Mononuclear cell (primary cell): ENCODE measurements around the gene GLCCI1. TPM values are rescaled to one million over a fixed set of nuclear protein-coding genes. Genes with fewer than 3 reads are reported as not detected.
"Not testable (repeated sequence)": the region's sequence is repeated elsewhere in the genome, so short reads cannot be mapped to it uniquely, and the experiment has no call there.

Experiments
- H3K27me3 ChIP-seq: 2 replicates; pipeline ENCODE4 v1.6.0; 2011; ENCODE audit warnings: low read length, control low read depth; ENCODE audit not compliant: insufficient read depth
- H3K4me1 ChIP-seq: 2 replicates; pipeline ENCODE4 v1.5.1; 2011; ENCODE audit warnings: mild to moderate bottlenecking, low read length, control low read depth; ENCODE audit not compliant: insufficient read depth
- H3K4me3 ChIP-seq: 2 replicates; pipeline ENCODE4 v1.5.1; 2011; ENCODE audit warnings: mild to moderate bottlenecking, low read length, moderate library complexity
- H3K9me3 ChIP-seq: 2 replicates; pipeline ENCODE4 v1.5.1; 2011; ENCODE audit warnings: low read depth, mild to moderate bottlenecking, control low read depth, low read length
- total RNA-seq: library from RNA; depleted of rRNA; stranded (reverse); fragments of >200 nt; gene quantifications from one replicate; pipeline ENCODE4 v1.2.3, GENCODE V29; 2012

The GLCCI1 gene
- total RNA-seq, 1 donor = 12.0 TPM

DNA sequence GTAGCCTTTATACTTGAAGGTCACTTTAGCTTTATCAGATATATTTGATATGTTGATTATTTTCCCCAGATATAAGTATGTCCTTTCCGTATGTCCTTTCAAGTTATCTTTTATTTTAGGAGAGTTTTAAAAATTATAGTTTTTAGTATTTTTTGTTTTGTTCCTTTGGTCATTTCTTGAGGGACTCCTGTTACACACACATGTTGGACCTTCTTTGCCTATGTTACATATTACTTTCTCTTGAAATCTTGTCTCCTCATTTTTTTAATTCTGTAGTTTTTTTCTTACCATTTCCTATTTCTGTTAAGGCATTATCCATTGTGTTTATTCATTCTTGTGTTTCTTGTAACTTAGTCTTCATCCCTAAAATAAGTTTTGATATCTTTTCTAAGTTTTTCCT is 23.9 kb downstream of the GLCCI1 start:
- H3K4me3 ChIP-seq = no peak overlapping the region
- peaks cover 15% of the 10 kb centered on the region for H3K9me3 ChIP-seq
- peaks cover 7% of the 10 kb centered on the region for H3K4me1 ChIP-seq
- H3K27me3 ChIP-seq = no peaks in the 10 kb centered on the region

DNA sequence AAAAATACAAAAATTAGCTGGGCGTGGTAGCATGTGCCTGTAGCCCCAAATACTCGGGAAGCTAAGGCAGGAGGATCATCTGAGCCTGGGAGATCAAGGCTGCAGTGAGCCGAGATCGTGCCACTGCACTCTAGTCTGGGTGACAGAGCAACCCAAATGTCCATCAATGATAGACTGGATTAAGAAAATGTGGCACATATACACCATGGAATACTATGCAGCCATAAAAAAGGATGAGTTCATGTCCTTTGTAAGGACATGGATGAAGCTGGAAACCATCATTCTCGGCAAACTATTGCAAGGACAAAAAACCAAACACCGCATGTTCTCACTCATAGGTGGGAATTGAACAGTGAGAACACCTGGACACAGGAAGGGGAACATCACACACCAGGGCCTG is 26.8 kb downstream of the GLCCI1 start:
- not testable (repeated sequence) for H3K4me1 ChIP-seq, H3K4me3 ChIP-seq, H3K27me3 ChIP-seq
- H3K9me3 ChIP-seq = peaks cover 15% of the 10 kb centered on the region

DNA sequence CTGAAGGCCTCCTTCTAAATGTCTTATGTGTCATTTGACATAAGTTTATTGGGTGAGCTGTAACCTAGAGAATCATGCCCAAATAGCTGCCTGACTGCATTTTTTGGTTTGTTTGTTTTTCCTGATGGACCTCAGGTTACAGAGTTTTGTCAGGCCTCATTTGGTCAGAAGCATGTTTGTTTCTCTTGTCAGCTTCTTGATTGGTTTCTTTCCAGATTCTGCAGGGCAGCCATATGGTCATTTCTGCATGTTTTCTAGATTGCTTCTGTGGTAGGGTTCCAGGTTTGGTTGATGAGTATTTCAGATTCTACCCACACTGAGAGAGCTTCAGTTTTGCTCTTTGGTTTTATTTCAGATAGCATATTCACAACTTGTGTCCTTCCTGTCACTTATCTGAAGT is 28.0 kb downstream of the GLCCI1 start:
- peaks cover 15% of the 10 kb centered on the region for H3K9me3 ChIP-seq
- H3K27me3 ChIP-seq = no peaks in the 10 kb centered on the region
- no peaks in the 10 kb centered on the region for H3K4me1 ChIP-seq
- H3K4me3 ChIP-seq = no peak overlapping the region

DNA sequence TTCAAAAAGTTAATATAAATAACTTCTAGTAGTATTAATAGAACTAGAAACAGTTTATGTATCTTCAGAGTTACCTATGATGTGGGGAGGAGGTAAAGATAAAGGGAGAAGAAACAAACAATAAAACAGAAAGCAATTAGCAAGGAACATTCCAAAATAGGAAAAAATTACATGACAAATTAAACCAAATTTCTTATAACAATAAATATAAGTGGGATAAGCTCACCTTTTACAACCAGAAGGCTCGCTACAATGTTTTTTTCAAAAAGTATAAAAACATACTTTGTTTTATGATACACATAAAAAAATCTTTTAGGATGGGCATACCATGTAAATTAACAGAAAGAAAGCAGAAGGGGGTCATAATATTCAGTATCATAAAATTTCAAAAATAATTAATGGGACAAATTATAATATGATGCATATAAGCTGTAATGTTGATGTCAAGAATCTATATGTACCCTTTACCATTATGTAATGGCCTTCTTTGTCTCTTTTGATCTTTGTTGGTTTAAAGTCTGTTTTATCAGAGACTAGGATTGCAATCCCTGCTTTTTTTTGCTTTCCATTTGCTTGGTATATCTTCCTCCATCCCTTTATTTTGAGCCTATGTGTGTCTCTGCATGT is 31.8 kb downstream of the GLCCI1 start:
- Histone ChIP-seq H3K27me3 (no peaks in the 10 kb centered on the region), H3K4me3 (no peak overlapping the region), H3K4me1 (no peaks in the 10 kb centered on the region), H3K9me3 (no peaks in the 10 kb centered on the region)

DNA sequence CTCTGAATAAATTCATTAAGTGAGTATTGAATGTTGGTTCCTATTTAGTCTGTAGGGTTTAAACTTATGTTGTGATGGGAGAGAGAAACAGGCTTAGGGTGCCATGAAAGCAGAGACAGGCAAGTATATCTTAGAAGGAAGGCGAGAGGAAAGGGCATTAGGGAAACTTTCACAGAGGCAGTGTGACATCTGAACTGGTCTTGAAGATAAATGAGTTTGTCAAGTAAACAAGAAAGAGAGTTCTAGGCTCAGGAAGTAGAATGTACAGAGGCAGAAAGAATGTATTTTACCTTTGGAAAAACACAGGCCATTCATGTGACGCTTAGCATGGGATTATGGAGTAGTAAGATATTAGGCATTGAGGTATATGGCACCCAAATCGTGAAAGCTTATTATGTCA is 34.5 kb downstream of the GLCCI1 start:
- no peaks in the 10 kb centered on the region for H3K27me3 ChIP-seq
- H3K9me3 ChIP-seq = no peaks in the 10 kb centered on the region
- no peaks in the 10 kb centered on the region for H3K4me1 ChIP-seq
- no peak overlapping the region for H3K4me3 ChIP-seq

DNA sequence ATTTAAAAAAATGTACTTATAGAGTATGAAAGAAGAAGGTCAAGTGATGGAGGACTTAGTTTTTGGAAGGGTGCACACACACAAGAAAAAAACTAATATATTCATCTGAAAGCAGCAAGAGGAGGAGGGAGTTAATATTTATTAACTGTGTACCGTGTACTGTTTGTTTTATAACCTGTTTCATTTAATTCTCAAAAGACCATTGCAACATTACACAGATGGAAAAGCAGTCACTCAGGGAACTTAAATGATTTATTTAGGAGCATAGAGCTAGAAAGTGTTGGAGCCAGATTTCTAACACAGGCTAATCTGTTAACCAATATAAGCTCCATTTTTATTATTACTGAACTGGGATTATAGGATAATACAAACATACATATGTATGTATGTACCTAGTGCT is 36.7 kb downstream of the GLCCI1 start:
- no peaks in the 10 kb centered on the region for H3K4me1 ChIP-seq
- no peaks in the 10 kb centered on the region for H3K27me3 ChIP-seq
- no peak overlapping the region for H3K4me3 ChIP-seq
- no peaks in the 10 kb centered on the region for H3K9me3 ChIP-seq

DNA sequence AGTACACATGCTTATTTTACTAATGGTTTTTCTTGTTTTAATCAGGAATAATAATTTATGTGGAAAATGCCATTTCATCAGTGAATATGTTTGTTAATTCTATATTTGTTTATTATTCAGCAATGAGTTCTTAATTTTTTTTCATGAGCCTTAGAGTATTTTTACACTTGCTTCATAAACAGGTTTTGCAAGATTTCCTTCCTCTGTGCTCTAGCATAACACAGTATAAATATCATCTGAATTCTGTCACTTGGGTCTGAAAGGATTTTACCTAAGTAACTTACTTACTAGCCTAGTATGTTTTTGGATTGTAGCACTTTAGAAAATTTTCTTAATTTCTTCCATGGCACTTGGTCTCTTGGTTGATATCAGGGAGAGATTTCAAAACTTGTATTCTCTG is 45.8 kb downstream of the GLCCI1 start:
- Histone ChIP-seq H3K9me3 (no peaks in the 10 kb centered on the region), H3K4me3 (no peak overlapping the region), H3K27me3 (no peaks in the 10 kb centered on the region), H3K4me1 (peaks cover 6% of the 10 kb centered on the region)

DNA sequence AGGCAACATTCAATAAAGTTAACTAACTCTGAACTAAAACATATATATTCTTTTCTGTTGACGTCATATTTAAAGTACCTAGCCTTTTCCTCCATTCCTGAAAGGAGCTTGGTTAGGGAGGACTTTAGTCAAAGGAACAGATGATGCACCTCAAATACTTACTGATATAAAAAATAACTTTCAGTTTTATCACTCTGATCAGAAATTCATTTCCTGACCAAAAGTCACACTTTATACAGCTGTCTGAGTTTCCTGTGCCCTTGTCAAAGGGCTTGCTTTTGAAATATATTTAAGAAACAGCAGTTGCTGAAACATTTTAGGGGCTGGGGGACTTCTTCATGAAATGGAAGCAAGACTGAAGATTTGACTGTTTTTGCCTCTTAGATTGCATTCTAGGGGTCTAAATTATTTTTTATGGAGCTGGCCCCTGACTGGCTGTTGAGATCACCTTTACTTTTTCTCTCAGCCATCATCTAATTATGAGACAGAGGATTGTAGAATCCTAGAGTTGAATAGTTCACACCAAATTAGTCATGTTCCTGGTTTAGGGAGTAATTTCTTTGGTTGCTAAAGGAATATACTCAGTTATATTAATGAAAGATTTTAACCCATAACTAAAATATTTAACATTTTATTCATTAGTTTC is 46.6 kb downstream of the GLCCI1 start:
- Histone ChIP-seq H3K9me3 (no peaks in the 10 kb centered on the region), H3K27me3 (no peaks in the 10 kb centered on the region), H3K4me3 (no peak overlapping the region), H3K4me1 (peaks cover 6% of the 10 kb centered on the region)

DNA sequence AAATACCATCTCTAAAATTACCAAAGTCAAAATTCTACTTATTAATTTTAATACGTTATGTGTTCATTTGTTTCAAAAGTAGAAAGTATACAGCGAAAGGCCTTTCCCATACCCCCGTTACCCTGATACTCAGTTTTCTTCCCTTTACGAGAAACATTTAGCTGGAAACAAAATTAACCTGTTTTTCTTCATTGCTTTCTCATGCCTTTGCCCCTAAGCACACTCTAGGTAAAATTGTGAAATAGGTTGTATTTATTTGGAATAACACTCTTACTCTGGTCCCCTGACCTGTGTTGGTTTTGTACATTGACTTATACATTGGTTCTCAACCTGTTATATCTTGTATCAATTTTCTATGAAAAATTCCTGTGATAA is 47.1 kb downstream of the GLCCI1 start:
- H3K27me3 ChIP-seq = no peaks in the 10 kb centered on the region
- peaks cover 6% of the 10 kb centered on the region for H3K4me1 ChIP-seq
- H3K9me3 ChIP-seq = no peaks in the 10 kb centered on the region
- no peak overlapping the region for H3K4me3 ChIP-seq

DNA sequence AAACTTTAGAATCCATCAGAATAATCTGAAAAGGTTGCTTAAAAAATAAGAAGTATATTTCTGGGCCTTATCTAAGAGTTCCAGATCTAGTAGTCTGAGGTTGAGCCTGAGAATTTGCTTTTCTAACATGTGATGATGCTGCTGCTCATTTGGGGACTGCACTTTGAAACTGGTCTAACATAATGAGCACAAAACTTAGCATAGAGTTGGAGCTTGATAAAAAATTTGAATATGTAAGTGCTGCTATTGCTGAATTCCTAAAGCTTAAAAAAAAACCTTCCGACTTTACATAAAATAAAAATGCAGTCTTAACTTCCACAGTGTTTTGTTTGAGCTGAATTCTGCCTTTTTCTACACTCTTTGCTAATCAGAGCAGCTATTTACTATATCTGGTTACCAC is 48.8 kb downstream of the GLCCI1 start:
- H3K4me1 ChIP-seq = peaks cover 6% of the 10 kb centered on the region
- no peaks in the 10 kb centered on the region for H3K9me3 ChIP-seq
- no peaks in the 10 kb centered on the region for H3K27me3 ChIP-seq
- H3K4me3 ChIP-seq = no peak overlapping the region

DNA sequence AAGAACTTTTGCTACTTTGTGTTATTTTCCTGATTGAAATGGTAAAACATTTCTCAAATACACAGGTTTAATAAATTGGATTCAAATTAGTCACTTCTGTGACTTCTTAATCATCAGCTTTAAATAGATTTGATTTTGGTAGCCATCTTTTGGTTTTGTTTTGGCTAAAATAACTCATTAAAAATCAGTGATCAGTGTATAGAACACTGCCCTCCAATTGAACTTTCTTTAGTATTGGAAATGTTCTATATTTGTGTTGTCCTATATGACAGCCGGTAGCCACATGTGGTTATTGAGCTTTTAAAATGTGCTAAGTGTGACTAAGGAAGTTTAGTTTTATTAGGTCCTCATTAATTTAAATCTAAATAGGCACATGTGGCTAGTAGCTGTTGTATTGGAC is 50.4 kb downstream of the GLCCI1 start:
- Histone ChIP-seq H3K27me3 (no peaks in the 10 kb centered on the region), H3K4me1 (peaks cover 3% of the 10 kb centered on the region), H3K4me3 (no peak overlapping the region), H3K9me3 (no peaks in the 10 kb centered on the region)

DNA sequence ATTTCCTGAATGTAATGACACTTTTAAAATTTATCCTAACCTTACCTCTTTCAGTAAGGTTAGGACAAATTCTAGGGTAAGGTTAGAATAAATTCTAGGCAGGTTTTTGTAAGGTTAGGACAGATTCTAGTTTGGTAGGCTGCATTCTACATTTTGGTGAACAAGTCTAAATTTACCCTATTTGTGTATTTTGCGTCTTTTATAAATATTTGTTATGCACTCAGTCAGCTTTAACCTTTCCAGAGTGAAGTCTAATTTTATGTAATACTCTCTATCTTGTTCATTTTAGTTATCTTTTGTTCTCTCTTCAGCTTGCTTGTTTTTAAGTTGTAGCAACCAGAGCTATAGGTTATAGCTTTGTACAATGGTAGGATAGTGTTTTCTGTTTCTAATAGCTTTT is 54.0 kb downstream of the GLCCI1 start:
- H3K9me3 ChIP-seq = peaks cover 9% of the 10 kb centered on the region
- no peaks in the 10 kb centered on the region for H3K27me3 ChIP-seq
- H3K4me1 ChIP-seq = no peaks in the 10 kb centered on the region
- H3K4me3 ChIP-seq = no peak overlapping the region

DNA sequence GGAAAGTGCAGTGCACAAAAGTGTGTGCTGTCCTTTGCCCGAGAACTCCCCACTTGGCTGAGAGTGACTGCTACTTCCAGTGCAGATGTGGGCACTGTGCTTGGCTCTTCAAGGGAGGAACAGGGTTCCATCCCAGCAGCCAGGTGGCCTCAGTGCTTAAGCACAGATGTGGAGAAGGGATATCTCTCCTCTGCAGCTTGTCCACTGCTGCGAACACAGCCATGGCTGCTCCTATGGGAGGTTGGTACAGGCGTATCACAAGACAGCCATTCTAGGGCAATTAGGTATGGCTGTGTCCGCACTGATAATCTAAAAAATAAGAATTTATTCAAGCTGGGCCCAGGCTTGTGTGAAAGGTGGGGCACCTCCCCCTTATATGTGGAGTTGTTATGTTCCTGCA is 66.6 kb downstream of the GLCCI1 start:
- Histone ChIP-seq H3K9me3 (no peaks in the 10 kb centered on the region), H3K27me3 (no peaks in the 10 kb centered on the region), H3K4me3 (no peak overlapping the region), H3K4me1 (peaks cover 8% of the 10 kb centered on the region)

DNA sequence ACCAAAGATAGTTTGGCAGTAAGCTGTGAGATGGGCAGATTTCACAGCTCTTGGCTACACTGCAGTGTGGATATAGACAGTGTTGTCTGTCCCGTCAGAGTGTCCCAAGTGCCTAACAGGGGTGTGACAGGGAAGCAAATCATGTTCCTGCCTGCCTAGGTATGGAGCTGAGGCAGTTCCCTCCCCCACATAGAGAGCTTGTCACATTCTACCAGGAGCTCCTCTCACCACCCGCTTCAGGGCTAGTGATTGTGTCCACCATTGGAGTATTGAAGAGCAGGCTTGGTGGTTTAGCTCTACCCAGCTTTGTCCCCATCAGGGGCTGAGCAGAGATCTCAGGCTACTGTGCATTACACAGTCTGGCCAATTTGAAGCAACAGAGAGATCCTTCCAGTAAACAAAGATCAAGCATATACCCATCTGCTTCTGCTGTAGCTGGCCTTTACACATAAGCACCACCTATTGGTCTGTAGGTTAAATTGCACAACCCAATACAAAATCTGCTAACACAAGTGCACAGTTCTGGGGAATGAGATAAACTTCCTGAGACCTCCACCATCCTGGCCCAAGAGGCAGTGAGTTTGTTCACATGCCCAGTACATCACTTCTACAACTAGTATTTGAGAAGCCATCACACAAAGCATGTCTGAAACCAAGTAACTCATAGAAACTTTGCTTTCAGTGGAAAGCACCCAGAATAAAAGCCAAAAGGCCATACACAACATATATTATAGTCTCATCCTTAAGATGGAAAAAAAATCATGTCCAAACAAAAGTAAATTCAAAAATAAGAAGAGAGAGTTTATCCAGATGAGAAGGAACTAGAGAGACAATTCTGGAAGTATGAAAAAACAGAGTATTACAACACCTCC is 67.3 kb downstream of the GLCCI1 start:
- no peaks in the 10 kb centered on the region for H3K9me3 ChIP-seq
- H3K4me3 ChIP-seq = no peak overlapping the region
- H3K4me1 ChIP-seq = peaks cover 8% of the 10 kb centered on the region
- H3K27me3 ChIP-seq = no peaks in the 10 kb centered on the region

DNA sequence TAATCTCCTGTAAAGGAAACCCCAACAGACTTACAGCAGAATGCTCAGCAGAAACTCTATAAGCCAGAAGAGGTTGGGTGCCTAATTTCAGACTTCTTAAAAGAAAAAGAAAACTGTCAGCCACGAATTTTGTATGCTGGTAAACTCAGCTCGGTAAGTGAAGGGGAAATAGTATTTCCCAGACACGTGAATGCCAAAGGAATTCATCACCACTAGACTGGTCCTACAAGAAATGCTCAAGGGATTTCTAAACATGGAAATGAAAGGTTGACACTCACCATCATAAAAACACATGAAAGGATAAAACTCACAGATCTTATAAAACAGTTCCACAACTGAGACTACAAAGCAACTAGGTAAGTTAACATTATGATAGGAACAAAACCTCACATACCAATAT is 68.6 kb downstream of the GLCCI1 start:
- Histone ChIP-seq H3K27me3 (no peaks in the 10 kb centered on the region), H3K9me3 (no peaks in the 10 kb centered on the region), H3K4me3 (no peak overlapping the region)

More for the DNA sequence above, 68.6 kb downstream of the GLCCI1 start:
- H3K4me1 ChIP-seq = peaks cover 8% of the 10 kb centered on the region
